ENCODE results near the gene ABHD17C.

DNA sequence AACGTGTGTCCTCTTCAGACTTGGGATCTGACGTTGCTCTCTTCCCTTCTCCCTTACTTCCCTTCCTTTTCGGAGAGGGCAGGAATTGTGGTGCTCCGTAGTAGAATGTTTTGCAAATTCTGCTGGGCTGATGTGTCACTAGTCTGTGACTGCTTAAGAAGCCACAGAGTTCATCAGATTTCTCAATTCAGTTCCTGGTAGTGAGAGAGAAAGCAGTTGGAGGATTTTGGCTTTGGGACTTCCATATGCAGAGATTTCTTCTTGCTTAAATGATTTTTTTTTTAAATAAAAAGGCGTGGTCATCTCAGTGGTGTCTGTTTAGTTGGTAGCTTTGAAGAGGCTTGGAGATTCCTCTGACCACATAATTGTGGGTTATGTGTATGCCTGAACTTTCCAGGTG is 94.2 kb downstream of the ABHD17C start:
- TF ChIP-seq FOXP2 (optimal IDR thresholded peaks at IDR 0.05; ENCODE audit: control extremely low read depth, extremely low read length, insufficient read depth) (no peak), EZH2 (IDR thresholded peaks at IDR 0.05) (no peak)

All from SK-N-MC (cell line).